Measurements from ENCODE around the gene IL22RA1. TPM values are rescaled to one million over a fixed set of nuclear protein-coding genes. Genes with fewer than 3 reads are reported as not detected.

IL22RA1 gene, protein sequence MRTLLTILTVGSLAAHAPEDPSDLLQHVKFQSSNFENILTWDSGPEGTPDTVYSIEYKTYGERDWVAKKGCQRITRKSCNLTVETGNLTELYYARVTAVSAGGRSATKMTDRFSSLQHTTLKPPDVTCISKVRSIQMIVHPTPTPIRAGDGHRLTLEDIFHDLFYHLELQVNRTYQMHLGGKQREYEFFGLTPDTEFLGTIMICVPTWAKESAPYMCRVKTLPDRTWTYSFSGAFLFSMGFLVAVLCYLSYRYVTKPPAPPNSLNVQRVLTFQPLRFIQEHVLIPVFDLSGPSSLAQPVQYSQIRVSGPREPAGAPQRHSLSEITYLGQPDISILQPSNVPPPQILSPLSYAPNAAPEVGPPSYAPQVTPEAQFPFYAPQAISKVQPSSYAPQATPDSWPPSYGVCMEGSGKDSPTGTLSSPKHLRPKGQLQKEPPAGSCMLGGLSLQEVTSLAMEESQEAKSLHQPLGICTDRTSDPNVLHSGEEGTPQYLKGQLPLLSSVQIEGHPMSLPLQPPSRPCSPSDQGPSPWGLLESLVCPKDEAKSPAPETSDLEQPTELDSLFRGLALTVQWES
- total RNA-seq, result 3.7 and 17.3 TPM in 2 replicates

GRCh38 chr1:24142546-24143534 is at the start of gene IL22RA1:
IL22RA1 (minus strand) TSS chr1:24143140; CDS start chr1:24143082, 58 bp downstream.

DNA sequence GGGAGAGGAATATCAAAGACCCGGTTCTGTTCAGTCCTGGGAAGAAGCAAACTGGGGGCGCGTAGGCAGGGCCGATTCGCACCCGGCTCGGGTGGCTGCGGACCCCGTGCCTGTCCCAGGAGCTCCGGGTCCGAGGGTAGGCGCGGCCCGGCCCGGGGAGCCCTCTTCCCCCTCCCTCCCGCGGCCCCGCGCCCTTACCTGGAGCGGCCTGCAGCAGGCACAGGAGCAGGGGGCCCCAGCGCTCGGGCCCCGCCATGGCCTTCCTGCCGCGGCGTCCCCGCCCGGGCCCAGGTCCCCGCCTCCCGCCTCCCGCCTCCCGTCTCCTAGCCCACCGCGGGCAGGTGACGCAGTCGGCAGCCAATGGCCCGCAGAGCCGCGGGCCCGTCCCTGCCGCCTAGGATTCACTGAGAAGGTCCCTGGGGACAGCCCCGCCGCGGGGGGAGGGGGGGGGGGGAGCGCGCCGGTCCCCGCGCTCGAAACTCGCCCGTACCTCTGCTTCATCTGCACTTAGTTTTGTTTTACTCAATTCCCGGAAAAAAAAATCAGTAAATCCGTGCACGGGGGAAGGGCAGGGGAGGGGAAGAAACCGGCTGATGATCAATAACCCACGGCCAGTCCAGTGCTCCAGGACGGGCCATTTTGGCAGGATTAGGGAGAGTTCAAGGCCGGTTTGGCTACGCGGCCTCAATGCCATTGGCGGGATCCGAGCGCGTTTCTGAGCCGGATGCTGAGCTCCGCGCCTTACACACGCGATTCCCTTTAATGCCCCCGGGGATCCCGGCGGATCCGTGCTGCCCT is 44.3 kb upstream of the IL22RA1 start, which contains the start of gene IFNLR1:
TSS of gene IFNLR1 (minus strand) at position 297 of the 798 bp plus-strand sequence. CDS start at position 256, 41 bp downstream.

DNA sequence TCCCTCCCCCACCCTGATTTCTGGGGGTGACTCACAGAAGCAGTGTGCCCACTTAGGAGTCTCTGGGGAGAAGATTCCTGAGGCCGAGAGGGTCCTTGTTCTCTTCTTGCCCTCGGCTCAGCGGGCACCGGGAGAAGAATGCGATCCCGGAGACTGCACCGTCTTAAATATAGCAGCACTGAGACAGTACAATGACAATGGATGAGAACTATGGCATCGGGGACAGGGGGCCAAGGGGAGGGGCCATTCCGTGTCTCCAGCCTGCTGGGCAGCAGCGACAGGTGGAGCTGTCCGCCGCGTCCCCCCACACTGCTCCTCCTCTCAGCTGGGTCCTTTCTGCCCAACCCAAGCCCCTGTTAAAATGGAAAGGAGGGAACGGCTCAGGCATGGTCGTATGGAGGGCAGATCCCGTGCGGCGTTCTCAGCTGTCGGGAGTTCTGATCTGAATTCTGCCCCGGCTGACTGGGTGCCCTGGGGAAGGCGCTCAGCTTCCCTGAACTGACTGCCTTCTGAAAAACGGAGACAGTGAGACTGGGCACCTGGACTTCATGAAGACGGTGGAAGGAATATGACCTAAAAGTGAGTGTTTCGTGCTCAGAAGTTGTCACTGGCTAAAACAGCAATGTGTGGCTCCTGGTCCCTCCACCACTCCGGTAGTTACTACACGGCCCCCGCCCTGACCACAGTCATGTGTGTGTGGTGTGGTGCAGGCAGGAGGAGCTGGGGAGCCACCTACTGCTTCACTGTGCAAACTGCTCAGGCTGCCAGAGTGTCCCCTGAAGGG is 30.8 kb downstream of the IL22RA1 start, which contains the start of gene MYOM3:
TSS of gene MYOM3 (minus strand) at position 140 of the 784 bp plus-strand sequence. CDS start 3,499 bp downstream, outside the sequence.

Other genes with a start within 250 kb of the IL22RA1 start
- not detected in 2 replicates for gene CNR2, start 229.8 kb downstream of the IL22RA1 start, total RNA-seq
- 73.3 and 102 TPM in 2 replicates for gene PNRC2, start 183.3 kb downstream of the IL22RA1 start, total RNA-seq
- gene SRSF10, start 162.8 kb downstream of the IL22RA1 start, total RNA-seq, result 91.4 and 98.5 TPM in 2 replicates
- 0.79 and 1.4 TPM in 2 replicates for gene MYOM3, start 31.0 kb downstream of the IL22RA1 start, total RNA-seq
- 7.1 and 7.5 TPM in 2 replicates for gene IFNLR1, start 44.1 kb upstream of the IL22RA1 start, total RNA-seq
- gene GRHL3, start 176.2 kb upstream of the IL22RA1 start, total RNA-seq, result not detected in 2 replicates

Measured in placental epithelial cell (primary cell).